Measurements from ENCODE around the gene NHLRC4.

GRCh38 chr16:609316-609715 is 42.5 kb downstream of the NHLRC4 start:
- TF ChIP-seq CTCF (tag by site-specific recombination; IDR thresholded peaks at IDR 0.05) (no peak), ZNF513 (tag by site-specific recombination; IDR thresholded peaks at IDR 0.05) (no peak)

All from HEK293 (cell line).